Panc1 (cell line): ENCODE measurements around the gene ZNF664. TPM values are rescaled to one million over a fixed set of nuclear protein-coding genes. Genes with fewer than 3 reads are reported as not detected.

ENCODE experiments used
- ATAC-seq: fragments of 200-7000 bp; cut with Tn5 transposase; 2 replicates; pipeline ENCODE4 v1.9.1; 2020; ENCODE audit warnings: mild to moderate bottlenecking, moderate library complexity
- BruUV-seq: library from RNA; stranded (reverse); fragments of 400-500 nt; replicated peaks from 2 replicates; lab custom pipeline; 2021; lab: Mats Ljungman, UMichigan
- CTCF ChIA-PET: fragments of 300-600 bp; sonication (Branson Sonifier 250); formaldehyde crosslinking; loops from one replicate; lab custom pipeline; 2022; ENCODE audit warnings: antibody characterized with exemption; lab: Charles Lee
- POLR2A ChIA-PET: fragments of 300-600 bp; sonication (Branson Sonifier 250); formaldehyde crosslinking; loops from one replicate; lab custom pipeline; 2022; ENCODE audit warnings: antibody characterized with exemption; lab: Charles Lee
- DNase-seq: peaks from one replicate; pipeline ENCODE4 v3.0.0-alpha.2; 2010; ENCODE audit warnings: low read depth, low spot score
- H3K27ac ChIP-seq: 2 replicates; pipeline ENCODE4 v1.5.1; 2011; ENCODE audit warnings: mild to moderate bottlenecking, low read length, inconsistent platforms
- H3K27me3 ChIP-seq: fragments of 200-500 bp; sonication (Bioruptor generic); 2 replicates; pipeline ENCODE4 v1.6.0; 2014; ENCODE audit warnings: low read length, inconsistent platforms; ENCODE audit not compliant: control insufficient read depth, insufficient read depth
- H3K36me3 ChIP-seq: fragments of 200-500 bp; sonication (Bioruptor generic); 2 replicates; pipeline ENCODE4 v1.5.1; 2014; ENCODE audit warnings: inconsistent platforms, mild to moderate bottlenecking, low read length, moderate library complexity; ENCODE audit not compliant: control insufficient read depth, insufficient read depth
- H3K4me1 ChIP-seq: 2 replicates; pipeline ENCODE4 v1.5.1; 2011; ENCODE audit warnings: inconsistent platforms, mild to moderate bottlenecking, low read length, moderate library complexity; ENCODE audit not compliant: control insufficient read depth, insufficient read depth
- H3K4me3 ChIP-seq, 2 experiments: 2 replicates each; pipeline ENCODE4 v1.5.1; 2011 to 2012; ENCODE audit warnings: low read depth in 2 of 2, low read length in 2 of 2, mild to moderate bottlenecking in 2 of 2, inconsistent platforms in 1 of 2, moderate library complexity in 1 of 2
- H3K9me3 ChIP-seq: fragments of 200-500 bp; sonication (Bioruptor generic); 2 replicates; pipeline ENCODE4 v1.5.1; 2014; ENCODE audit warnings: low read depth, mild to moderate bottlenecking, inconsistent platforms, low read length, moderate library complexity; ENCODE audit not compliant: control insufficient read depth, insufficient read depth
- CTCF ChIP-seq: fragments of 450-650 bp; IDR thresholded peaks from 2 replicates; pipeline ENCODE4 v1.5.1; 2017; ENCODE audit warnings: mild to moderate bottlenecking
- POLR2AphosphoS5 ChIP-seq: IDR thresholded peaks from 2 replicates; pipeline ENCODE4 v1.6.1; 2012; ENCODE audit warnings: mild to moderate bottlenecking, low read depth, low read length, moderate library complexity
- REST ChIP-seq, 2 experiments: IDR thresholded peaks; 2 replicates each; pipeline ENCODE4 v1.6.1; 2011 to 2012; ENCODE audit warnings: low read depth in 2 of 2, control low read depth in 1 of 2, low read length in 1 of 2, mild to moderate bottlenecking in 1 of 2, moderate library complexity in 1 of 2; ENCODE audit not compliant: insufficient read depth in 1 of 2
- SIN3A ChIP-seq: IDR thresholded peaks from 2 replicates; pipeline ENCODE4 v1.6.1; 2012; ENCODE audit warnings: low read depth, mild to moderate bottlenecking, low read length, moderate library complexity, borderline replicate concordance; ENCODE audit not compliant: insufficient read depth
- TCF7L2 ChIP-seq: IDR thresholded peaks from 2 replicates; pipeline ENCODE4 v1.6.1; 2011; ENCODE audit warnings: mild to moderate bottlenecking, low read depth, low read length, inconsistent platforms
- in situ Hi-C: cut with HindIII; loops from 2 replicates; pipeline ENCODE4 v1.10.0; 2016; ENCODE audit warnings: low sequenced_read_pairs, low pct_unique_long_range_greater_than_20kb
- intact Hi-C: fragments of 100-400 bp; cut with micrococcal nuclease; formaldehyde crosslinking; loops from one replicate; pipeline ENCODE4 v1.10.0; 2022; ENCODE audit not compliant: unreplicated experiment
- total RNA-seq: library from RNA; stranded (reverse); gene quantifications from one replicate; pipeline ENCODE4 v1.2.1, GENCODE V29; 2021; ENCODE audit not compliant: unreplicated experiment

ZNF664 gene
- total RNA-seq, 1 experiment from 2014 or later: 115 TPM

GRCh38 chr12:123943816-123944215 is 29.2 kb upstream of the ZNF664 start:
- no peaks in the 10 kb centered on the region for H3K4me1 ChIP-seq
- no TSS peak for BruUV-seq
- in situ Hi-C loops (no loop called here), intact Hi-C loops (no loop called here)
- no peaks in the 10 kb centered on the region for H3K9me3 ChIP-seq
- no peaks in the 10 kb centered on the region for H3K27me3 ChIP-seq
- no peak overlapping the region for H3K4me3 ChIP-seq
- H3K27ac ChIP-seq: no peak overlapping the region
- POLR2A ChIA-PET: no interaction called here
- CTCF ChIA-PET: no interaction called here
- TF ChIP-seq SIN3A: no peak
- ATAC-seq (no peak), DNase-seq (no peak)
- no peaks in the 10 kb centered on the region; the same call in 1 of the 2 replicates for H3K36me3 ChIP-seq

GRCh38 chr12:123944696-123945095 is 28.3 kb upstream of the ZNF664 start:
- POLR2A ChIA-PET: no interaction called here
- TF ChIP-seq SIN3A (no peak), CTCF (no peak), REST (IDR thresholded peaks at IDR 0.05; ENCODE audit: insufficient read depth in 1 of 2, low read depth in 2 of 2, low read length in 1 of 2) (no peak), POLR2AphosphoS5 (no peak), TCF7L2 (no peak)
- CTCF ChIA-PET: no interaction called here
- no TSS peak for BruUV-seq
- ATAC-seq: no peak
- Histone ChIP-seq H3K36me3 (no peaks in the 10 kb centered on the region; the same call in 1 of the 2 replicates), H3K4me1 (no peaks in the 10 kb centered on the region), H3K27ac (no peak overlapping the region), H3K9me3 (no peaks in the 10 kb centered on the region), H3K27me3 (no peaks in the 10 kb centered on the region), H3K4me3 (no peak overlapping the region)
- in situ Hi-C loops (no loop called here), intact Hi-C loops (no loop called here)
- DNase-seq: no peak

- Histone ChIP-seq H3K4me3 (no peak overlapping the region), H3K27me3 (no peaks in the 10 kb centered on the region), H3K4me1 (no peaks in the 10 kb centered on the region), H3K36me3 (no peaks in the 10 kb centered on the region; the same call in 1 of the 2 replicates), H3K27ac (no peak overlapping the region), H3K9me3 (no peaks in the 10 kb centered on the region)
- ChIA-PET POLR2A (no interaction called here), CTCF (no interaction called here)
- ATAC-seq (no peak), DNase-seq (no peak)
- intact Hi-C loops: no loop called here
- TF ChIP-seq REST (IDR thresholded peaks at IDR 0.05; ENCODE audit: insufficient read depth in 1 of 2, low read depth in 2 of 2, low read length in 1 of 2) (no peak), POLR2AphosphoS5 (no peak), TCF7L2 (no peak), CTCF (no peak), SIN3A (no peak)
- BruUV-seq: no TSS peak
- in situ Hi-C loops: no loop called here
Measured at GRCh38 chr12:123945287-123946151, 27.5 kb upstream of the ZNF664 start.
